GM12872 (cell line): ENCODE data around the gene NRSN2.

ENCODE experiments used
- CTCF ChIP-seq: IDR thresholded peaks from 3 replicates; pipeline ENCODE4 v1.5.1; 2011; ENCODE audit warnings: low read depth, mild to moderate bottlenecking, low read length, moderate library complexity; ENCODE audit not compliant: insufficient read depth

Gene NRSN2

DNA sequence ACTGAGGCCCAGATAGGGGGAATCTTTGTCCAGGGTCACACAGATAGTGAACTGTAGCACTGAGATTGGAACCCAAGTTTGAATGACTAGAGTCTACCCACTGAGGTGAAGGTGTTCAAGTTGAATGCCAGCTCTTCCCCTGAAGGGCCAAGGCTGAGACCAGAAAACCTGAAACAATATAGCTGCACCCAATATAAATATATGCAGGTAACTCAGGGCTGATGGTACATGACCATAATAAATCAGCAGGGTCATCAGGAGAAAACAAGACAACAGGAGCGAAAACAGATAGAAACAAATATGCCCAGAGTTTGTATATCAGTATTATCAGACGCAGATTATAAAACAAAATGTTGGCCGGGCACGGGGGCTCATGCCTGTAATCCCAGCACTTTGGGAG is 57.2 kb downstream of the NRSN2 start:
- TF ChIP-seq CTCF = no peak
